ENCODE measurements around the gene C16orf90.

DNA sequence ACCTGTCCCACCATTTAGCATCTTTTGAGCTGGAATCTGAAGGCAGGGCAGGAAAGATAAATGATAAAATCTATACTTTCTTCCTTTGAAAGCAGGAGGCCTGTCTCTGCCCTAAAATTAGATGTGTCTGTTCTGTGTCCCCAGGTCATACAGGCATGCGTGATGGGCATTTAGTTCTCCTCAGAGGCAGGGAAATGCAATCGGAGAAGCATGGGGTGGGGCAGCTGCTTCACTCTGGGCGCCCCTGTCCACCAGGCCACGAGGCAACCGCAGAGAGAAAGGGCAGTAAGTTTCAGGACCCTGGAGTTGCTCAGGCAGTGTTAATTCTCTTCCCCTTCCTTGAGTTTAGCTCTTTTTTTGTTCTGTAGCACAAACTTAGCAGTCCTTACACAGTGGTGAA is 30.7 kb upstream of the C16orf90 start:
- TF ChIP-seq EZH2phosphoT487 (IDR thresholded peaks at IDR 0.05; ENCODE audit: low read depth, severe bottlenecking, unreplicated experiment) (no peak), EZH2 (IDR thresholded peaks at IDR 0.05; ENCODE audit: borderline replicate concordance) (no peak)
